HG02981 (cell line): ENCODE results near the gene TCHH.
"Not testable (repeated sequence)": the region's sequence is repeated elsewhere in the genome, so short reads cannot be mapped to it uniquely, and the experiment has no call there.

Experiments used
- ATAC-seq: cut with Tn5 transposase; IDR thresholded peaks from one replicate; pipeline ENCODE4 v1.9.1; 2021; ENCODE audit warnings: mild to moderate bottlenecking, moderate library complexity; ENCODE audit not compliant: unreplicated experiment

The TCHH gene

GRCh38 chr1:152112885-152113432, 2.3 kb downstream of the TCHH start:
- ATAC-seq = no peak

GRCh38 chr1:152112101-152112884, 3.0 kb downstream of the TCHH start:
- no peak for ATAC-seq

- ATAC-seq = no peak
These were observed 3.7 kb downstream of the TCHH start for GRCh38 chr1:152111515-152111968.

GRCh38 chr1:152110860-152111514, 4.3 kb downstream of the TCHH start:
- ATAC-seq = no peak

- no peak for ATAC-seq
These were observed 4.8 kb downstream of the TCHH start for GRCh38 chr1:152110365-152110859.

GRCh38 chr1:152109998-152110294, 5.3 kb downstream of the TCHH start:
- ATAC-seq = no peak

- no peak for ATAC-seq
These were observed 5.8 kb downstream of the TCHH start for GRCh38 chr1:152109231-152109997.

- ATAC-seq = no peak
These were observed 6.4 kb downstream of the TCHH start for GRCh38 chr1:152108882-152109222.

GRCh38 chr1:152107984-152108881, 7.0 kb downstream of the TCHH start:
- no peak for ATAC-seq

GRCh38 chr1:152107031-152107983, 7.9 kb downstream of the TCHH start:
- ATAC-seq = no peak

- no peak for ATAC-seq
These were observed 10.4 kb downstream of the TCHH start for GRCh38 chr1:152104854-152105253.

- ATAC-seq = no peak
These were observed 18.3 kb downstream of the TCHH start for GRCh38 chr1:152096931-152097330.

- no peak for ATAC-seq
These were observed 26.1 kb downstream of the TCHH start, which contains the start of gene TCHHL1 for GRCh38 chr1:152089014-152089674. Gene TCHHL1, minus strand, starts transcription at chr1:152089064. Its CDS starts 921 bp downstream, at chr1:152088143.

- no peak for ATAC-seq
These were observed 28.5 kb downstream of the TCHH start for GRCh38 chr1:152086760-152087159.

- no peak for ATAC-seq
These were observed 30.4 kb downstream of the TCHH start for GRCh38 chr1:152084853-152085252.

GRCh38 chr1:152081026-152081425, 34.2 kb downstream of the TCHH start:
- not testable (repeated sequence) for ATAC-seq

GRCh38 chr1:152080494-152080893, 34.8 kb downstream of the TCHH start:
- not testable (repeated sequence) for ATAC-seq

- ATAC-seq = no peak
These were observed 36.3 kb downstream of the TCHH start for GRCh38 chr1:152078831-152079441.
